SK-N-SH treated with all-trans-retinoic acid at 6 μM for 48 hours (cell line): ENCODE data around the gene CALU.

ENCODE experiments used
- ARNTL ChIP-seq: fragments of 450-650 bp; formaldehyde crosslinking; IDR thresholded peaks from 2 replicates; pipeline ENCODE4 v1.5.0; 2020; ENCODE audit warnings: low read depth, mild to moderate bottlenecking, moderate library complexity, borderline replicate concordance
- BACH2 ChIP-seq: fragments of 250-450 bp; sonication (Bioruptor Pico); IDR thresholded peaks from 2 replicates; pipeline ENCODE4 v1.9.0; 2021; ENCODE audit warnings: mild to moderate bottlenecking, borderline replicate concordance
- CREB5 ChIP-seq: fragments of 250-450 bp; sonication (Bioruptor Pico); IDR thresholded peaks from 2 replicates; pipeline ENCODE4 v1.5.1; 2020; ENCODE audit warnings: low read depth, mild to moderate bottlenecking, moderate library complexity
- GLIS3 ChIP-seq: fragments of 250-450 bp; sonication (Bioruptor Pico); IDR thresholded peaks from 2 replicates; pipeline ENCODE4 v1.5.0; 2020; ENCODE audit warnings: mild to moderate bottlenecking, moderate library complexity
- PATZ1 ChIP-seq: fragments of 250-450 bp; sonication (Bioruptor Pico); IDR thresholded peaks from 2 replicates; pipeline ENCODE4 v1.8.0; 2020; ENCODE audit warnings: mild to moderate bottlenecking, moderate library complexity, borderline replicate concordance
- PPARA ChIP-seq: fragments of 250-450 bp; sonication (Bioruptor Pico); IDR thresholded peaks from 2 replicates; pipeline ENCODE4 v1.5.0; 2020; ENCODE audit warnings: mild to moderate bottlenecking, borderline replicate concordance
- TCF4 ChIP-seq: fragments of 250-450 bp; sonication (Bioruptor Pico); IDR thresholded peaks from 2 replicates; pipeline ENCODE4 v1.8.0; 2021; ENCODE audit warnings: mild to moderate bottlenecking, moderate library complexity, borderline replicate concordance
- TOX ChIP-seq: fragments of 250-450 bp; sonication (Bioruptor Pico); IDR thresholded peaks from 2 replicates; pipeline ENCODE4 v1.8.0; 2021; ENCODE audit warnings: mild to moderate bottlenecking, moderate library complexity, borderline replicate concordance
- TSHZ2 ChIP-seq: fragments of 250-450 bp; sonication (Bioruptor Pico); IDR thresholded peaks from 2 replicates; pipeline ENCODE4 v1.5.0; 2020; ENCODE audit warnings: mild to moderate bottlenecking, moderate library complexity
- ZFP30 ChIP-seq: fragments of 450-650 bp; formaldehyde crosslinking; IDR thresholded peaks from 2 replicates; pipeline ENCODE4 v1.5.0; 2022; ENCODE audit warnings: mild to moderate bottlenecking, moderate library complexity
- ZNF565 ChIP-seq: fragments of 450-650 bp; formaldehyde crosslinking; conservative IDR thresholded peaks from 2 replicates; pipeline ENCODE4 v1.5.0; 2020; ENCODE audit warnings: low read depth, mild to moderate bottlenecking, moderate library complexity
- ZNF70 ChIP-seq: fragments of 450-650 bp; formaldehyde crosslinking; IDR thresholded peaks from 2 replicates; pipeline ENCODE4 v1.5.0; 2020; ENCODE audit warnings: mild to moderate bottlenecking, moderate library complexity

- TF ChIP-seq PATZ1 (CRISPR knock-in tag) (no peak), CREB5 (CRISPR knock-in tag) (no peak), PPARA (no peak), TCF4 (no peak), ZFP30 (CRISPR knock-in tag) (no peak), ZNF70 (CRISPR knock-in tag) (no peak), BACH2 (CRISPR knock-in tag) (no peak), ZNF565 (CRISPR knock-in tag) (no peak), GLIS3 (CRISPR knock-in tag) (no peak), ARNTL (CRISPR knock-in tag) (no peak), TOX (no peak), TSHZ2 (CRISPR knock-in tag) (no peak)
These were observed 52.8 kb downstream of the CALU start for GRCh38 chr7:128791972-128792327.
